ENCODE data around the gene MSI2.

GRCh38 chr17:57275071-57275764 lies 18.9 kb downstream of the MSI2 start:
- TF ChIP-seq, protein P1, sequence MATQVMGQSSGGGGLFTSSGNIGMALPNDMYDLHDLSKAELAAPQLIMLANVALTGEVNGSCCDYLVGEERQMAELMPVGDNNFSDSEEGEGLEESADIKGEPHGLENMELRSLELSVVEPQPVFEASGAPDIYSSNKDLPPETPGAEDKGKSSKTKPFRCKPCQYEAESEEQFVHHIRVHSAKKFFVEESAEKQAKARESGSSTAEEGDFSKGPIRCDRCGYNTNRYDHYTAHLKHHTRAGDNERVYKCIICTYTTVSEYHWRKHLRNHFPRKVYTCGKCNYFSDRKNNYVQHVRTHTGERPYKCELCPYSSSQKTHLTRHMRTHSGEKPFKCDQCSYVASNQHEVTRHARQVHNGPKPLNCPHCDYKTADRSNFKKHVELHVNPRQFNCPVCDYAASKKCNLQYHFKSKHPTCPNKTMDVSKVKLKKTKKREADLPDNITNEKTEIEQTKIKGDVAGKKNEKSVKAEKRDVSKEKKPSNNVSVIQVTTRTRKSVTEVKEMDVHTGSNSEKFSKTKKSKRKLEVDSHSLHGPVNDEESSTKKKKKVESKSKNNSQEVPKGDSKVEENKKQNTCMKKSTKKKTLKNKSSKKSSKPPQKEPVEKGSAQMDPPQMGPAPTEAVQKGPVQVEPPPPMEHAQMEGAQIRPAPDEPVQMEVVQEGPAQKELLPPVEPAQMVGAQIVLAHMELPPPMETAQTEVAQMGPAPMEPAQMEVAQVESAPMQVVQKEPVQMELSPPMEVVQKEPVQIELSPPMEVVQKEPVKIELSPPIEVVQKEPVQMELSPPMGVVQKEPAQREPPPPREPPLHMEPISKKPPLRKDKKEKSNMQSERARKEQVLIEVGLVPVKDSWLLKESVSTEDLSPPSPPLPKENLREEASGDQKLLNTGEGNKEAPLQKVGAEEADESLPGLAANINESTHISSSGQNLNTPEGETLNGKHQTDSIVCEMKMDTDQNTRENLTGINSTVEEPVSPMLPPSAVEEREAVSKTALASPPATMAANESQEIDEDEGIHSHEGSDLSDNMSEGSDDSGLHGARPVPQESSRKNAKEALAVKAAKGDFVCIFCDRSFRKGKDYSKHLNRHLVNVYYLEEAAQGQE (IDR thresholded peaks at IDR 0.05; ENCODE audit: unreplicated experiment) = no peak
- TF ChIP-seq EZH2 (IDR thresholded peaks at IDR 0.05; ENCODE audit: low read depth, unreplicated experiment) (no peak), CTCF (conservative IDR thresholded peaks at IDR 0.05; ENCODE audit: low read depth in 2 of 2) (no peak), CREB1 (CRISPR knock-in tag; IDR thresholded peaks at IDR 0.05; ENCODE audit: low read depth) (no peak), EZH2phosphoT487 (IDR thresholded peaks at IDR 0.05; ENCODE audit: unreplicated experiment) (no peak), POLR2AphosphoS5 (IDR thresholded peaks at IDR 0.05; ENCODE audit: low read depth) (no peak), JUNB (IDR thresholded peaks at IDR 0.05; ENCODE audit: unreplicated experiment) (no peak), NANOG (IDR thresholded peaks at IDR 0.05; ENCODE audit: borderline replicate concordance) (no peak), ZNF331 (CRISPR knock-in tag; IDR thresholded peaks at IDR 0.05; ENCODE audit: low read depth) (no peak), STAT1 (IDR thresholded peaks at IDR 0.05; ENCODE audit: unreplicated experiment) (no peak), ZNF114 (CRISPR knock-in tag; IDR thresholded peaks at IDR 0.05) (no peak)
- TF ChIP-seq, protein P2, sequence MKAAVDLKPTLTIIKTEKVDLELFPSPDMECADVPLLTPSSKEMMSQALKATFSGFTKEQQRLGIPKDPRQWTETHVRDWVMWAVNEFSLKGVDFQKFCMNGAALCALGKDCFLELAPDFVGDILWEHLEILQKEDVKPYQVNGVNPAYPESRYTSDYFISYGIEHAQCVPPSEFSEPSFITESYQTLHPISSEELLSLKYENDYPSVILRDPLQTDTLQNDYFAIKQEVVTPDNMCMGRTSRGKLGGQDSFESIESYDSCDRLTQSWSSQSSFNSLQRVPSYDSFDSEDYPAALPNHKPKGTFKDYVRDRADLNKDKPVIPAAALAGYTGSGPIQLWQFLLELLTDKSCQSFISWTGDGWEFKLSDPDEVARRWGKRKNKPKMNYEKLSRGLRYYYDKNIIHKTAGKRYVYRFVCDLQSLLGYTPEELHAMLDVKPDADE (IDR thresholded peaks at IDR 0.05) = no peak

All from GM23338 (cell line).